Thyroid gland (tissue), 4 donors: Measurements from ENCODE around the gene CD276.

ENCODE experiments used
- CTCF ChIP-seq, 6 experiments: fragments of 200-600 bp in 3 of 6; fragments of 450-650 bp in 3 of 6; sonication (generic) in 3 of 6; IDR thresholded peaks; one replicate each; pipeline ENCODE4 v1.5.1; 2016 to 2019; ENCODE audit warnings: antibody characterized with exemption in 6 of 6, mild to moderate bottlenecking in 2 of 6, inconsistent platforms in 1 of 6, moderate library complexity in 1 of 6
- POLR2A ChIP-seq, 2 donors: fragments of 450-650 bp; IDR thresholded peaks; one replicate each; pipeline ENCODE4 v1.6.1; 2017; ENCODE audit warnings: antibody characterized with exemption in 2 of 2, mild to moderate bottlenecking in 2 of 2, moderate library complexity in 1 of 2

- no peak for TF ChIP-seq POLR2A (IDR thresholded peaks at IDR 0.05)
- TF ChIP-seq CTCF (IDR thresholded peaks at IDR 0.05): no peak
Measured at GRCh38 chr15:73750951-73751350, 66.8 kb downstream of the CD276 start.
